ENCODE results near the gene CCL27.

Gene CCL27

GRCh38 chr9:34623374-34624235, 38.9 kb downstream of the CCL27 start:
- DNase-seq = peak; percentile 29
- no peaks in the 10 kb centered on the region for H3K9me3 Mint-ChIP-seq
- no peak overlapping the region for H3K27ac Mint-ChIP-seq
- no peak overlapping the region for H3K4me3 Mint-ChIP-seq
- H3K27me3 Mint-ChIP-seq = peaks cover 80% of the 10 kb centered on the region
- H3K36me3 Mint-ChIP-seq = no peaks in the 10 kb centered on the region
- peaks cover 36% of the 10 kb centered on the region for H3K4me1 Mint-ChIP-seq
- CTCF ChIA-PET = interaction anchor here (0.7 to 4.1 kb wide), 3 partner anchors 9 to 32 kb away, joined by 4 to 40 read pairs (median 5); no protein-coding TSS in a partner anchor

DNA sequence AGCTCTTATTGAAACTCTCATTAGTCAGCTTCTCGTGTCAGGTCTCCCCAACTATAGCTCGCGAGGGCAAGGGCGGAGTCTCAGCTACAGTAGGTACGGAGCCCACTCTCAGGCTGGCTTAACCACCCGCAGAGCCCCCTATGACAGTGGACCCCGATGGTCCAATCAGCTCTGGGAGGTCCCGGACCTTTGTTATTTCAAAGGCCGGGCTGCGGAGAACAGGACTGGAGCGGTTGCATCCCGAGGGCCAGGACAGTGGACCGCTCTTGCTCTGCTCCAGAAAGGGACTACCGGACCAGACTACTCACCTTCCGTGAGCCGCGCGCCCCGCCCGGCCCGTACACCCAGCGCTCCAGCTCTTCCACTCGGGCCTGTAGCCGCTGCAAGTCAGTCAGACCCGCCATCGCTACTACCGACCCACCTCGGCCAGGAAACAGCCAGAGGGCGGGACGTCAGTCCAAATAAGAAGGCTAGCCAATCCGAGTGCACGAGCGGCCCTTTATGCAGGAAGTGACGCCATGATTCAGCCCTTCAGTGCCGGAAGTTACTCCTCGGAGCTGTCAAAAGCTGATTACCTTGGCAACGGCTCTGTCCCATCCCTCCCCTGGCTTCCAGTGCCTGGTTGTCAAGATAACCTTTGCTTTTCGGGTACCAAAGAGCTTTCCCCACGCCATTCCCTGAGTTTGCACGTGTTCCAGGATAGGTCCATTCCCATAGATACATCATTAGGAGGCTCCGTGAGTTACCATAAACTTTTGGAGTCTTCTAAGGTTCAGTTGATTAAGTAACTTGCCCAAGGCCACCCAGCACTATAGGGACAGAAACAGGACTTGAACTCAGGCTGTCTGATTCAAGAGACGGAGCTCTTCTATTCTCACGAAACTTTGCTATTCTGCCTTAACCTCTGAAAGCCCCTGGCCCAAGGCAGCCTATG, 42.1 kb downstream of the CCL27 start, which contains the start of gene DCTN3:
TSS of gene DCTN3 (minus strand) at position 435 of the 934 bp plus-strand sequence. CDS start at position 404, 31 bp downstream.
- CTCF ChIA-PET = interaction anchor here (0.8 to 4.1 kb wide), 9 partner anchors 11 to 119 kb away, joined by 3 to 40 read pairs (median 4); partner anchors contain the start of genes GALT and SIGMAR1
- peak within 1 kb of the TSS; percentile 76 for H3K27ac Mint-ChIP-seq

GRCh38 chr9:34615132-34615531, 47.3 kb downstream of the CCL27 start:
- Mint-ChIP-seq H3K27me3 (no peaks in the 10 kb centered on the region), H3K9me3 (no peaks in the 10 kb centered on the region), H3K4me3 (no peak overlapping the region), H3K27ac (no peak overlapping the region), H3K4me1 (peaks cover 41% of the 10 kb centered on the region), H3K36me3 (peaks cover 34% of the 10 kb centered on the region)
- no peak for DNase-seq
- CTCF ChIA-PET = interaction anchor here (1.0 to 8.5 kb wide), 4 partner anchors 12 to 87 kb away, joined by 3 to 130 read pairs (median 4); partner anchors contain the start of gene SIGMAR1

More for the DNA sequence above, 42.1 kb downstream of the CCL27 start, which contains the start of gene DCTN3:
- Mint-ChIP-seq H3K27me3 (peaks cover 48% of the 10 kb centered on the region), H3K4me1 (peaks cover 32% of the 10 kb centered on the region), H3K9me3 (no peaks in the 10 kb centered on the region), H3K4me3 (peak within 1 kb of the TSS; percentile 85), H3K36me3 (peaks cover 17% of the 10 kb centered on the region)
- peak; percentile 97 for DNase-seq

- Mint-ChIP-seq H3K36me3 (peaks cover 31% of the 10 kb centered on the region), H3K27me3 (no peaks in the 10 kb centered on the region), H3K9me3 (no peaks in the 10 kb centered on the region), H3K27ac (peak overlapping the region; percentile 89), H3K4me3 (peak overlapping the region; percentile 91), H3K4me1 (peaks cover 26% of the 10 kb centered on the region)
- DNase-seq = peak; percentile 78
- CTCF ChIA-PET = interaction anchor here (0.7 to 8.5 kb wide), 9 partner anchors 9 to 160 kb away, joined by 3 to 130 read pairs (median 3); partner anchors contain the start of genes GALT and SIGMAR1
Observed at GRCh38 chr9:34612788-34613390, 49.6 kb downstream of the CCL27 start.

Data from activated naive CD4-positive, alpha-beta T cell treated with anti-CD3 and anti-CD28 coated beads, Interleukin-2, amount 10 ng/mL, durations not matched to agents 7 days and 5 days (primary cell).